Stimulated activated CD8-positive, alpha-beta memory T cell treated with anti-CD3 and anti-CD28 coated beads, Interleukin-12 subunit alpha, Interleukin-12 subunit beta, amount 100 ng/mL, for 4 hours (primary cell): ENCODE data around the gene FUOM.
"Not testable (repeated sequence)": the region's sequence is repeated elsewhere in the genome, so short reads cannot be mapped to it uniquely, and the experiment has no call there.

Experiments
- DNase-seq: peaks from one replicate; pipeline ENCODE4 v3.0.0-alpha.2; 2020; ENCODE audit warnings: low read depth

Gene FUOM

GRCh38 chr10:133368153-133368552 is 10.3 kb upstream of the FUOM start:
- no peak for DNase-seq

- DNase-seq = not testable (repeated sequence)
Observed at GRCh38 chr10:133367461-133367860, 9.6 kb upstream of the FUOM start.

DNA sequence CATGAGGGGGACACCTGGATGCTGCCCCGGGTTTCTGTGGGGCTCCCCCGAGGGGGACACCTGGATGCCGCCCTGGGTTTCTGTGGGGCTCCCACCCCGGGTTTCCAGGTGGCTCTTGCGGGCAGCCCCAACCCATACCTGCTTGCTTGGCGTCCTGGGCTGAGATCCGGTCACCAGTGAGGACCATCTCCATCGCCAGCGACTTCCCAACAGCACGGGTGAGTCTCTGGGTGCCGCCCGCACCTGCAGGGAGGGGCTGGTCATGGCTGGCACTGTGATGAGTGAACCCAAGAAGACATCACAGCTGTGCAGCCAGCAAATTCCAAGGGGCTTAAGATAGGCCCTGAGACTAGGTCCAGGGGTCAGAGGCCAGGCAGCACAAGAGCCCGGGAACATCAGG is 8.9 kb upstream of the FUOM start:
- DNase-seq = no peak

GRCh38 chr10:133366130-133366478 is 8.3 kb upstream of the FUOM start:
- no peak for DNase-seq

DNA sequence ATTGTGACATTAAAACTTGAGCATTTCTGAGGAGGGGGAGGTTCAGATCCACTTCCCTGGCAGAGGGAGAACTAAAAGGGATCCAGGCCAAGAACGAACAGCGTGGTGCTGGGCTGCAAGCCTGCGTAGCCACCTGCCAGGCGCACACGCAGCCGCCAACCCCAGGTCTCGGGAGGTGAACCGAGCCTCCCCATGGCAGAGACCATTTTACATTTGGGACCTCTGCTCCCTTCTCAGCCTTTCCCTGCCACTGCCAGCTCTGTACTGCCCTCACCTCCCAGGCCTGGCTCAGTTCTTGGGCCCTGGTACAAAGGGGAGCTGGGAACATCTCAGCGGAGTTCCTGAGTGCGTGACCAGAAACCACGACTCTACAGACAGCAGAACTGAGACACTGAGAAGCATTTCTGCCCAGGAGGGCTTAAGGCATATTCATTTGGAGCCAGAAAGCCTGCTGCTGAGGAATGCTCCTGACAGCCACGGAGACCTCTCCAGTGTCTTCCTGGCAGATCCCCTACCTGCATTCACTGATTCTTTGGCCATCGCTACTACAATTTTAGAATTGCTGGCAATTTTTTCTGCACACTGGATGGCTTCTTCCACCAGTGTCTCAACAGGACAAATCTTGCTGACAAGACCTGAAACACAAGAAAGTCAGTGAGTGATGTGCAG is 7.8 kb upstream of the FUOM start:
- DNase-seq = no peak

GRCh38 chr10:133364645-133365431 is 7.0 kb upstream of the FUOM start:
- DNase-seq = no peak

GRCh38 chr10:133362846-133363245 is 5.0 kb upstream of the FUOM start:
- DNase-seq = no peak

DNA sequence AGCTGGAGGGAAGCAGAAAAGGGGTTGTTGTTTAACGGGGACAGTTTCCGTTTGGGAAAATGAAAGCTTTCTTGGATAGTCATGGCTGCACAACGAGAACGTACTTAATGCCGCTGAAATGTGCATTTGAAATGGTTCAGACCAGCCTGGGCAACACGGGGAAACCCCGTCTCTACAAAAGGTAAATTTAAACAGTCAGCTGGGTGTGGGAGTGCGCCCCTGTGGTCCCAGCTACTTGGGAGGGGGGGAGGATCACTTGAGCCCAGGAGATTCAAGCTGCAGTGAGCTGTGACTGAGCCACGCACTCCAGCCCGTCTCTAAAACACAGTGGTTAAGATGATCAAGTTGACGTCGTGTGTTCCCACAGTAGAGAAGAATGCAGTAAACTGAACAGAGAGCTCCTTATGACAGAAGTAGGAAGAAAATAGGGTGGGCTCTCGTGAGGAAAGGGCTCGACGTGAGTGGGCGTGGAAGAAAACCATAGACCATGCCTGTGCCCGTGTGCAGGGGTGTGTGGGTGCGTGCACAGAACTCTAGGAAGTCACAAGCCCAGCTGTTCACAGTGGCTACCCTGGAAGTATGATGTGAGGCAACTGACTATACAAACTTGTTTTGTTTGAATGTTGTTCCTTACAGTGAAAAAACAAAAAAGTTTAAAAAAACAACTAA is 4.1 kb upstream of the FUOM start:
- no peak for DNase-seq

DNA sequence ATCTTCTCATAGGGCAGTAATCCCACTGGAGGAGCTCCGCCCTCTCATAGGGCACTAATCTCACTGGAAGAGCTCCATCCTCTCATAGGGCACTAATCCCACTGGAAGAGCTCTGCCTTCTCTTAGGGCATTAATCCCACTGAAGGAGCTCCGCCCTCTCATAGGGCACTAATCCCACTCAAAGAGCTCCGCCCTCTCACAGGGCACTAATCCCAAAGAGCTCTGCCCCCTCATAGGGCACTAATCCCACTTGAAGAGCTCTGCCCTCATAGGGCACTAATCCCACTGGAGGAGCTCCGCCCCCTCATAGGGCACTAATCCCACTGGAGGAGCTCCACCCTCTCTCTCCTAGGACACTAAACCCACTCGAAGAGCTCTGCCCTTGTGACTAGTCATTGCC is 3.4 kb upstream of the FUOM start:
- no peak for DNase-seq

GRCh38 chr10:133359972-133360610 is 2.3 kb upstream of the FUOM start:
- no peak for DNase-seq

- DNase-seq = no peak
Observed at GRCh38 chr10:133359554-133359971, 1.7 kb upstream of the FUOM start.

DNA sequence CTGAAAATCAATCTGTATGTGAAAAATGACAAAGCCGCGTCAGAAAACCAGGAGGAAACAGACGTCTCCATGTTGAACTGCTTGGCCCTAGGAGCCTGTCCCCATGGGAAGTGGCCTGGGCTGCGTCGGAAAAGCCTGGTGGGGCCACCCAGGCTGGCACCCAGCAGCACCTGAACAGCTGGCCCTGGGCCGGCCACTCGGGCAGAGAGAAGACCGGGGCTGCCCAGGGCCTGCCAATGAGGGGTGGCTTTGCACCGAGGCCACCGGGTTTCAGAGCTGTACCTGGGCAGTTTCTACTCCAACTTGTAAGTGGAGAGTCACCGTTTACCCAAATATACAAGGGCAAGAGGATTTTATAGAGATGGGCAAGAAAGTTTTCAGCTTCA is 1.1 kb upstream of the FUOM start:
- DNase-seq = no peak

- no peak for DNase-seq
Observed at GRCh38 chr10:133358162-133358924, 524 bp upstream of the FUOM start.

- DNase-seq = no peak
Observed at GRCh38 chr10:133356549-133357284, 1.1 kb downstream of the FUOM start.

DNA sequence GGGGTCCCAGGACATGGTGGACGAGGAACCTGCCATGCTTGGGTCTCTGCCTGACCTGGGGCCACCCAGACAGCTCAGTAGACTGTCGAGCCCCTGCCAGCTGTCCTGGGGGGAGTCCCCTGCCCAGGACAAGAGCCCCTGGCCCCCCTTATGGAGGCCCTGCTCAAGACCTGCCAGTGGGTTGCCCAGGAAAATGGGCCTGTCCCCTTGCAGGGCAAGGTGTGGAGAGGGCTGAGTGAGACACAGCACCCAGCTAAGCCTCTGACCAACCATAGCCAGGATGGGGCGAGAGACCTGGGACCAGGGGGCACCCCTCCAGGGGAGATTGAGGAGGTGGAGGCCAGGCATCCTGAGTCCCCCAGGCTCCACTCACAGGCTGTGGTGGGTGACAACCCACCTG is 1.8 kb downstream of the FUOM start:
- DNase-seq = no peak

DNA sequence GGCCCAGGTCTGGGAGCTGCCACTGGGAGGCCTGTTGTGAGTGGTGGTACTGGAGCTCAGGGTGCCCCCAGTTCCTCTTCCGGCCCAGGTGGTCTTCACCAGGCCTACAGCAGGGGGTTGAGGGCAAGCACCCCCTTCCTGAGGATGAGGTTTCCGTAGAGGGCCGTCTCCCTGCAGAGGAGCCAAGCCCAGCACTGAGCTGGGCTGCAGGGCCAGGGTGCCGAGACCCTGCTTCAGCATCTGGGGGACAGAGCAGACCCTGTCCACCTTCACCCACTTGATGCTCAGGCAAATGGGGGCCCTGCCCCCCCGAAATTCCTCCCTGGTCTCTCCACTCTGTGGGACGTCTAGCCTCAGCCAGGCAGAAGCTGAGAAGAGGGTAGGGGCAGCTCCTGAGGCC is 2.6 kb downstream of the FUOM start:
- no peak for DNase-seq

- no peak for DNase-seq
Observed at GRCh38 chr10:133354672-133355240, 3.1 kb downstream of the FUOM start.

DNA sequence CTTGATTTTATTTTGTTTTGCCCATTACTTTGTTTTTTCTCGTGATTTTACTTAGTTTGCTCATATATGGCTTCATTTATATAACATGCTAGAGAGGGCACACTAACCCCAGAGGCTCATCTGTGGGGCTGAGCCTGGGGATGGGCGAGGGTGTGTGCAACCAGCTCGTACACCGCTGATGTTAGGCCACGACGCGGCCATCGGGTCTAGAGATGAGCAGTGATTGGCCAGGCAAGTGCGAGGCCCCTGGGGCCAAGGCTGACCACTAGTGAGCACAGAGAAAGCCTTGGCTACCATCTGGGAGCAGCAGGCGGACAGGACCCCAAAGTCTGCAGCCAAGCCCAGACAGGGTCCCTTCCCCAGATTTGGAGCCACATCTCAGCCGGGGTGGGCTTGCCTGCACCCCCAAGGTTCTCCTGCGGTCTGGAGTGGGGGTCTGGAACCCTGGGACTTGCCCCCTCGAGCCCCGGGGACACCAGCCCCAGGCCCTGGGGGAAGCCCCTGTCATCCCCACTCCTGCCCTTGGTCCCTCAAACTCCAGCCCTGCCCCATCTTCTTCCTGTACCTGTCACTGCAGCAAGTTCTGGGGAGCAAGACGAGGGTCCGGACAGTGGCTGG is 3.7 kb downstream of the FUOM start:
- DNase-seq = no peak

- DNase-seq = no peak
Observed at GRCh38 chr10:133353202-133353959, 4.4 kb downstream of the FUOM start.
